Activated T-cell treated with anti-CD3 and anti-CD28 coated beads, Interleukin-2, amount 50 U/mL, for 1 hour (primary cell): ENCODE results near the gene NAA60.

Experiments used
- DNase-seq: peaks from one replicate; pipeline ENCODE4 v3.0.0-alpha.2; 2020

Gene NAA60

DNA sequence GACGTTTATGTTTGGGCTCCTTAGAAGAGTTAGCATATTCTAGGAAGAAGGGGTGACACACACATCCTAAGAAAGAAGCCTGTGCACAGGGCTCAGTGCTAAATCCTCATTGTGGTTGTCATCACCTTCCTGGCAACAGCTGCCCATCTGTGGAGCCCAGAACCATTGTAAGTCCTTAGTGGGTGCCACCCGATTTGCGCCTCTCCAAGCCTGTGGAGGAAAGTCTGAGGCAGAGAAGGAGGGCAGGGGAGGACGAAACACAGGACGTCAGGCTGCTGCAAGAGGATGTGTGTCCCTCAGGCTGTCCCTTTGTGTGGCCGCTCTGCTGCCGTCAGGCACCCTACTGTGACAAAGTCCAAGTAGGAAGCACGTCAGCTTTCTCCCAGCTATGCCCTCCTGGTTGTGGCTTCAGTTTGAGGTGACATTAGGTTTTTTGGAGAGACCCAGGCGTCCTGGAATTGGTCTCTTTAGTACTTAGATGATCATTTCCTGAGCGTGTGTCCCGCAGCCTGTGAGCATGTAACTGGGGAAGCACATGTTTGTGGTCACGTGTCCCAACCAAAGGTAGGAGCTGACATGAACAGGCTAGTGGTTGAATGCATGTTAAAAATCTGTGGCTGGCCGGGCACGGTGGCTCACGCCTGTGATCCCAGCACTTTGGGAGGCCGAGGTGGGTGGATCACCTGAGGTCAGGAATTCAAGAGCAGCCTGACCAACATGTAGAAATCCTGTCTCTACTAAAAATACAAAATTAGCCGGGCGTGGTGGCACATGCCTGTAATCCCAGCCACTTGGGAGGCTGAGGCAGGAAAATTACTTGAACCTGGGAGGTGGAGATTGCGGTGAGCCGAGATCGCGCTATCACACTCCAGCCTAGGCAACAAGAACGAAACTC, 68.1 kb downstream of the NAA60 start:
- peak; percentile 17 for DNase-seq

DNA sequence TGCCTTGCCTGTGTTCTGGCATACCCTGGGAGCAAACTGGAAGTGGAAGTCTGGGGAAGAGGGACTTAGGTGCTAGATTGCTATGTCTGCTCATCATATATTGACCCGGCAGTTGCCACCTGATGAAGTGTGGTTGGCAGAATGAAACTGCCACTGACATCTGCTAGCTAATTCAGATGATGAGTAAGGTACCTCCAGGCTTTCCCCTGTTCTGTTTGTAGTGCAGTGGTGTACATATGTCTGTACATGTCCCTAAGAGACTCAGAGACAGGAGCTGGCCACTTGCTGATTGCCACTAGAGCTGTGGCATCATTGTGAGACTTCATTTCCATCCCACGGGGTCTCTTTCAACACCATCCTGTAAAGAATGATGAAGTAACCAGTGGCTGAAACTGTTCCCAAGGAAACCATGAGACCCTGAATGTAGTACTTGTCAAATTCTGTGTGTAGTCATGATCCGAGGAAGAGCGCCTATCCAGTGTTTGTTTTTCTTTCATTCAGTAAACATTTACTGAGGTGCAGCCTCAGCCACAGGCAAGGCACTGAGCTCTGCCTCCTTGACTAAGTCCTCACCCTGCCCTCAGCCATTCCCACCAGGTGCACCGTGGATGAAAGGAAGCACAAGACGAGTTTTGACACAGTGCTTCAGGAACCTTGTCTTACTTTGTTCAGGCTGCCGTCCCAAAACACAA, 70.6 kb downstream of the NAA60 start:
- DNase-seq: no peak

DNA sequence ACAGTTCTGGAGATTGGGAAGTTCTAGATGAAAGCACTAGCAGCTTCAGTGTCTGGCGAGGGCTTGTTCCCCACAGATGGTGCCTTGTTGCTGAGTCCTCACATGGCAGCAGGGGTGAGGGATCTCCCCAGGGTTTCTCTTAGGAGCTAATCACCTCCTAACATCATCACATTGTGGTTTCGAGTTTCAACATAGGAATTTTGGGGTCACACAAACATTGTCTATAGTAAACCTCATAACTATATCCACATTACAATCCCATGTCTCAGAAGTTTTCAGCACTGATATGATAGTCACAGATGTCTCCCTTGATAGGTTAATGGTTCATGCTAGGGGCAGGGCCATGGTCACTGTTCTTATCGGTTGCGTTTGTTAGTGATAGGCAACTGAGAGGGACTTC, 71.1 kb downstream of the NAA60 start:
- no peak for DNase-seq

DNA sequence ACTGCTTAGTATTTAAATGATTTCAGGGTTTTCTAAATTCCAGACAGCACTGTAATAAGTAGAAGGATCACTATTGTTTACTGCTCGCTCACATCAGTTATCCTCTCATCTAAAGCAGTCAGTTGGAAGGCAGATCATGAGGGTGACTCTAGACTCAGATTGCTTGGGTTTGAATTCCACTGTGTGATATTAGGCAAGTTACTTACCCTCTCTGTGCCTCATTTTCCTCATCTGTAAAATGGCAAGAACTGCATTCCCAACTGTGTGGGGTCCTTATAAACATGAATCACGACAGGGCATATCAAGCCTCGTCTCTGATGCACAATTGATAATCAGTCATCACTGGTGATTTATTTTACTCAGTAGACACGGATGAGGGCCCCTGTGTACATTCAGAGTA, 72.4 kb downstream of the NAA60 start:
- DNase-seq: no peak

DNA sequence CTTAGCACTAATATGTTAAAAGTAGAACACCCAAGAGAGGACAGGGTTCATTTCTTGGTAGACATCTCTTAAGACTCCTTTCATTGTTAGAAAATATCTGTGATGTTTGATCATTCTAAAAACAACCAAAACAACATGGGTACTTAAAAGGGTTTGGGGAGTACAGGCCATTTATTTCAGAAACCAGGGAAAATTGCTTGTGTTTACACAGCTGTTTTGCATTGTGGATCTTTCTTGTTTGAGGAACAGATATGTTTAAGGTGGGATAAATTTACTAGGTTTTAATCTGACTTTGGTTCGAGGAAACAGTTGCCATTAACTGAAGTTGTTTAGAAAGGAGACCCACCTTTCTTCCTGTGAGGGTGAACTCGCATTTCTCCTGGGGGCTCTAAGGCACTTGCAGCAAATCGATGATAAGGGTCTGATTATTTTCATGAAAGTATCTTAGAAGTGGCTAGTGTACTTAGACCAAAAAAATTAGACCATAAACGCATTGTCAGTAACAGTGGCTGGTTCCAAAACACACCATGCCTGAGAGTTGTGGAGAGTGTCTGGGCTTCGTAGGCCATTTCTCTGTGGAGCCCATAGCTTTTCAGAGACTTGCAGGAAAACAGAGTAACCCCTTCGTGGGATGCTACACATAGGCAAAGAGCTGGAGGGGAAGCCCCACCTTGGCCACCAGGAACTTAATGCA, 75.0 kb downstream of the NAA60 start:
- DNase-seq: no peak

DNA sequence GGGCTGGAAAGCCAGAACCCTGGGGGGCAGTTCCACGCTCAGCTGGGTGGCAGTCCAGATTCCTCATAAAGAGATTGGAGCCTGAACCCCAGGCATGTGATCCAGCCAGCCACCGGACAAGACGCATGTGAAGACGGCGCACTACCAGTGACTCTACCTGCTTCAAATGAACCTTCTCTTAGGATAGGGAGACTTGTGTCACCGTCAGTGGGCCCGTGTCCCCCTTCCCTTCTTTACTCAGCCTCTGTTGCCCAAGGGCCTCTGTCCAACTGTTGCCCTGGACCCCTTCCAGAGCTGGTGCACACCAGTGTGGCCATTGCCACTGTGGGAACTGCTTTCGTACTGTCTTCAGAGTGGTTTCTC, 75.5 kb downstream of the NAA60 start:
- no peak for DNase-seq

DNA sequence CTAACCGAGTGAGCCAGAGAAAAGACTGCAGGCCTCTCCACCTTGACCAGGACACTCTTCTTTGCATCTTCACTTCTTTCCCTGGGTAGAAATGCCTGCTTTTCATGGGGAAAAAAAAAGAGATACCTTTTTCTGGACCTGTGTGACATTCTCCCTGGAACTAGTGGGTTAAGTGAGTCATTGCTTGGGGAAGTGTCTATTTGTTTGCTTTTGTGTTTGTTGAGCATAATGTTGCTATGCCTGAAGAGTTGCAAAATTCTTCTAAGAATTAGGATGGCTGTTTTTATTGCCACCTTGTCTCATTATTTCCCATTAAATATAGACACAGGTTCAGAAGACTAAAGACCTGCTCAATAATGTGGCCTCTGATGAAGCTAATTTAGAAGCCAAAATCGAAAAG, 76.1 kb downstream of the NAA60 start:
- DNase-seq: no peak

DNA sequence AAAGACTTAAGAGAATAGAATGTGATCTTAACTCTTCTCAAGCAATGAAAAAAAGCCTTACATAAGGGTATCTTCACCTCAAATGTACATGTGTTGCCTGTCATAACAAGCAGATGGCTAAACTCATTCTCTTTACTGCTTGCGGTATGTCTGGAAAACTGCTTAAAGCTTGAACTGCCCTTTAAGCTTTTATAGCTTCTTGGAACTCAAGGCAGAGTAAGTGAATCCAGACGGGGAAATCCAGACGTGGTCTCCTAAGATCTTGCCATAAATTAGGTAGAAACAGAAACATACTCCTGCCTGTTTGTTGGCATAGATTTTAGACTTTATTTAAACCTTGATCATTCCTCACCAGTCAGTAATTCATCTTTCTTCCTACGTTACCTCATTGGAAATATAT, 76.9 kb downstream of the NAA60 start:
- DNase-seq: no peak

DNA sequence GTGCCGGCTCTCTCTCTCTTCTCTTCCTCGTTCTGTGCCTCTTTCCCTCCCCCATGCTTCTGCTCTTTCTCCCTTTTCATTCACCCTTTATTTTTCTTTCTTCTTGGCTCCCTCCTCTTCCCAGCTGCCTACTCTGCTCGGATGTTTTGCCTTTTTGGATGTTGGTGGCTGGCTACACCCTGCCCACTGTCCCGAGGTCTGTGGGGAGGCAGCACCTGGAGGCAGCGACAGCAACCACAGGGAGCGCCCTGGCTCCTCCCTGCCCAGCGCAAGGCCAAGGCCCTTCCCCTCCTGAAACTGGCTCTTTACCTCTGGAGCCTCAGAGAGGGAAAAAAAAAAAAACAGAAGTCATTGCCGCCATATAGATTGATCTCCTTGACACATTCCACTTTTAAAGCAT, 77.4 kb downstream of the NAA60 start:
- no peak for DNase-seq

DNA sequence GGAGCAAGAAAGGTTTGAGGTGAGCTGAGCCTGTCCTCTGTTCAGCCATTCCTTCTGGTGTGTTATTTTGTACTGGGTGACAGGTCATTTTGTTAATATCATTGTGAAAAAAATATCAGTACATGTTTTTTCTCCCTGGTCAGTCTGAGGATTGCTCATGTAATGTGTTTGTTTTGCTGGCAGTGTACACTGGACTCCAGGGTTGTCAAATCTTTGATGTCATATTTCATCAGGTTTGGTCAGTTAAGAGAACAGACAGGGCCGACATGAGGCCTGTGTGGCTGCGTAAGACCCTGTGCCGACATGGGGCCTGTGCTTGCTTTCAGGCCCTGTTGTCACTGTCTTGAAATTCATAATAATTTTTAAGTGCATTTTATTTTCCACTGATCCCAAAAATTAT, 79.8 kb downstream of the NAA60 start:
- DNase-seq: no peak

DNA sequence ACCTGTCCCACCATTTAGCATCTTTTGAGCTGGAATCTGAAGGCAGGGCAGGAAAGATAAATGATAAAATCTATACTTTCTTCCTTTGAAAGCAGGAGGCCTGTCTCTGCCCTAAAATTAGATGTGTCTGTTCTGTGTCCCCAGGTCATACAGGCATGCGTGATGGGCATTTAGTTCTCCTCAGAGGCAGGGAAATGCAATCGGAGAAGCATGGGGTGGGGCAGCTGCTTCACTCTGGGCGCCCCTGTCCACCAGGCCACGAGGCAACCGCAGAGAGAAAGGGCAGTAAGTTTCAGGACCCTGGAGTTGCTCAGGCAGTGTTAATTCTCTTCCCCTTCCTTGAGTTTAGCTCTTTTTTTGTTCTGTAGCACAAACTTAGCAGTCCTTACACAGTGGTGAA, 82.5 kb downstream of the NAA60 start:
- DNase-seq: no peak

DNA sequence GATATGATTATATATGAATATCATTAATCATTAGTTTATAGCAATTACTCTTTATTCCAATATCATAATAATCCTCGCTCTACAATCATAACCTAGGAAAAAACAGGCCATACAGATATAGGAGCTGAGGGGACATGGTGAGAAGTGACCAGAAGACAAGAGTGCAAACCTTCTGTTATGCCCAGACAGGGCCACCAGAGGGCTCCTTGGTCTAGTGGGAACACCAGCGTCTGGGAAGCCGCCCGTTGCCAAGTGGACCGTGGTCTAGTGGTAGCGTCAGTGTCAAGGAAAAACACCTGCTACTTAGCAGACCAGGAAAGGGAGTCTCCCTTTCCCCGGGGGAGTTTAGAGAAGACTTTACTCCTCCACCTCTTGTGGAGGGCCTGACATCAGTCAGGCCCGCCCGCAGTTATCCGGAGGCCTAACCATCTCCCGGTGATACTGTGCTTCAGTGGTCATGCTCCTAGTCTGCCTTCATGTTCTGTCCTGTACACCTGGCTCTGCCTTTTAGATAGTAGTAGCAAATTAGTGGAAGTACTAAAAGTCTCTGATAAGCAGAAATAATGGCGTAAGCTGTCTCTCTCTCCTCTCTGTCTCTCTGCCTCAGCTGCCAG, 83.8 kb downstream of the NAA60 start:
- peak; percentile 51 for DNase-seq

DNA sequence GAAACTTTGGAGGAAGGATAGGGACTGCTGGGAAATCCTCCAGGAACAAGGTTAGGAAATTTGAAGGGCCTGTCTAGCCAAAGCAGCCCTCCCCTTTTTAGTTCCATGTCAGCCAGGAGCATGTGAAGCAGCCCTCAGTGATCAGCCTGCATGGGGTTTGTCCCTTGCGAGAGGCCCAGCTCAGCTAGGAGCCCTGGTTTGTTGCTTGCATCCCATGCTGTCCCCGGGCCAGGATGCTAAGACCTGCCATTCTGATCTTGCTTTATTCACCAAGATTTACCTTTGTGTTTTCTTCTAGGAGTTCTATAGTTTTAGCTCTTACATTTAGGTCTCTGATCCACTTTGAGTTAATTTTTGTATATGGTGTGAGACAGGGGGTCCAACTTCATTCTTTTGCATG, 84.9 kb downstream of the NAA60 start:
- no peak for DNase-seq

DNA sequence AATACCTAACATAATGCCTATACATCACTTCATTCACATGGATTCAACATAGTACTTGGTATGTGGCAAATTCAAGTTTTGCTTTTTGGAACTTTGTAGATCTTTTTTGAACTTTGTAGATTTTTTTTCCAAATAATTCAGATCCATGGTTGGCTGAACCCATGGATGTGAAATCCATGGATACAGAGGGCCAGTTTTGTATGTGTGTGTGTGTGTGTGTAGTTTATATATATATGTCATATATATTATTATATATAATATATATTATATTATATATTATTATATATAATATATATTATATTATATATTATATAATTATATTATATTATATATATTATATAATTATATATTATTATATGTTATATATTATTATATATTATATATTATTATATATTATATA, 85.7 kb downstream of the NAA60 start:
- DNase-seq: no peak

DNA sequence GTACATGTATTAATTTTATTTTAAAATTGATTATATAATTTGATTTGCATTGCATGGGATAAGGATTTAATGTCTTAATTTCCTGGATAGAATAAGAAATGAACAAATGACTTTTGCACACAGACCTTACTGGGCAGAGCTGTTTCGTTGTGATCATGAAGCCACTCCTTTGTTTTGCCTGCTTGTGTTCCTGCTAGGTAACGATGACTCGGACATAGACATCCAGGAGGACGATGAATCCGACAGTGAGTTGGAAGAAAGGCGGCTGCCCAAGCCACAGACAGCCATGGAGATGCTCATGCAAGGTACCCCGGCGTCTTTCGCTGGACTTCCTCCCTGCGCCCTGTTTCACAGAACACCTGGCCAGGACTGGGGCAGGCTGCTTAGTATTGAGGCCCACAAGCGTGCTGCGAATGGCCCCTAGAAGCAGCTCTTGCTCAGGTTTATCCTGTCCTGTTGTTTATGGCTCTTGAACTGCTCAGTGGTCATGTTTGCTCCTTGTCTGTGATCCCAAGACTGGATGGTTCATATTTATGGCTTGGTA, 87.0 kb downstream of the NAA60 start:
- no peak for DNase-seq

DNA sequence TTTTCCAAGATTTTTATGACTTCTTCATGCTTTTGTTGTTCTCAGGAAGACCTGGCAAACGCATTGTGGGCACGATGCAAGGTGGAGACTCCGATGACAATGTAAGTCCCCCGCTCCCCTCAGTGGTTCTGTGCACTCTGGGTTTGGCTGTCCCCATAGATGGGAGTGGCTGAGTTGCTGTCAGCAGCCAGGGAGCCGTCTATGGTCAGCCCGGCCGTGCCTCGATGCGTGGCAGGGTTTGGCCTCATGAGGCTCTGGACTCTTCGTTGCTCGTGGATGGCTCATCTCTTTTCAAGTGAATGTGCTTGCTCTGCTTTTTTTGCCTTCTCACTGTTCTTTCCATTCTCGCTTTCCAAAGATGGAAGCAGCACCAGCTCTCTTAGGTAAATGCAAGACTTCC, 89.3 kb downstream of the NAA60 start:
- DNase-seq: no peak

DNA sequence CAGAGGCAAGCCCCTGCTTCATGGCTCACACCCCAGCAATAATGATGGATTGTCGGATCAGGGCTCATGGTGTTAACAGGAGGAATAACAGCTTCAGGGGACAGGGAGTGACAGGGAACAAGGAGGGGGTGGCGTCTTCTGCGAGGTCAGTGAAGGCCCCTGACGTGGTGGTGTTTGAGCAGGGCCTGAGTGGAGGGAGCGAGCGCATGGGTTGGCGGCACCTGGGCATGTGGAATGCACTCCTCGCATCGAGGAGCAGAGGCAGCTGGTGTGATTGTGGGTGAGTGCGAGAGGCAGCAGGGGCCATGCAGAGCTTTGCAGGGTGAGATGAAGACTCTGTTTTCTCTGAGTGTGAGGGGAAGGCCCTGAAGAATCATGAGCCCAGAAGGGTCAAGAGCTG, 90.6 kb downstream of the NAA60 start:
- no peak for DNase-seq

DNA sequence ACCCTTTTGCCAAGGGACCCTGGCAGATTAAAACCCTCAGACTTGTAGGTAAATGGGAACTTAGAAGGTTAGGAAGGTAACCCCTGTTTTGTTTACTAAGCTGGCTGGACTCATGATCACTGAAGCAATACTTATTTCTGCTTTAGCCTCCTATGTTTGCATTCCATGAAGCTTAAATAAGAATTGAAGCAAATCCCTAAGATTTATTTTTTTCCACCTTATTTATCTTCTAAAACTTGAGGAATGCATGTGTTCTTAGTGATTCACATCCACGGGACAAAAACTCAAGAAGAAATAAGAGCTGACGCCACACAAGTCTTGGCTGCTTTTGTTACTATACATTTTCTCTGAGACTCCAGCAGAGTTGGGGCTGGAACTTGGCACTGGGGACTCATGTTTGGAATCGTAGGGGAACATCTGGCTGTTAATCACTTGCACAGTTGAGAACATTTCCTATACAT, 92.8 kb downstream of the NAA60 start:
- DNase-seq: no peak
